ENCODE measurements around the gene FAM174C.

- no peak for TF ChIP-seq CTCF (IDR thresholded peaks at IDR 0.05)
- no peak for TF ChIP-seq POLR2A (IDR thresholded peaks at IDR 0.05)
These were observed 22.4 kb upstream of the FAM174C start for GRCh38 chr19:1252821-1253513.

All from thyroid gland (tissue), 4 donors.